ENCODE results near the gene TNFRSF19.

TNFRSF19 gene

DNA sequence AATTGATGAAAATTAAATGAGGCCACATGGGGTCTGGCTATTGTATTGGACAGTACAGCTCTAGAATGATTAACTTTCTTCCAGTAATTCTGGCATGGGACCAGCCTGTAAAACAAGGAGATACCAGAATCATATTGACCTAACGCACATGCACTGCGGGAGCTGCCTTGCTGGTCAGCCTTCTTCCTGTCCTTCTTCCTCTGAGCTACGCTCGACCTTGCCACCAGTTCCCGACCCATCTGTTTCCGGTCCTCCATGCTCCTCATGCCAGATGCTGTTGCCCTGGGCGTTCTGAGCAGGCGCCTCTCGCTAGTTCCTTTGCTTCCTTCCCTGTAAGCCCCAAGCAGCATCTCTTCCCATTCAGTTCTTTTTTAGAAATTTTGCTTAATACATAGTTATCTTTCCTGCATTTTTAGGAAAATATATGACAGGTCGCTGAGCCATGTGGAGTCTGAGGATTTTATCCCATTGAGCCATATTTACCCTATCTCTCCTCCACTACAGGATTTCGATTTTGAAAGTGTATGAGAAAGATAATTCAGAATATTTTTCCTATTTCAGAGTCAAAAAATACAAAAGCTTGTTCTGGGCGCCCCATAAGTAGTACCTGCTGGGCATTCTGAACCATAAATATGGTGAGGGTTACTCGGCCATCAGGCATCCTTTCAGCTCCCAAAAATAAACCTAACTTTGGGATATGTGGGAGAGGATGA, 38.6 kb downstream of the TNFRSF19 start:
- peak; percentile 21 for DNase-seq

DNA sequence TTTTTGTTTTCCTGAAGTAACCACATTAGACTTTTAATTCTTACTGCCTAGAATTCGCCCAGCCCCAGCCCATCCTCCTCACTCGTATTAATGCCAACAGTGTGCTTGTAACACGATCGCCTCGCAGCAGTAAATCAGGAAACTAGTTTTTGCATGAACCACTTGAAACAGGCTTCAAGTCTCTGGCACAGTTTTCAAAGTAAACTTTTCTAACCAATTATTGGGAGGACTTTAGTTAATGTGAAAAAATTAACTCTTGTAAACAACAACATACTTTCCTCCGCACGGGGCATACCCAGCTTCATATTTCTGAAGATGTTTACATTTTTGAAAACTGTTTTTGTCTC, 39.2 kb downstream of the TNFRSF19 start:
- peak; percentile 3 for DNase-seq

DNA sequence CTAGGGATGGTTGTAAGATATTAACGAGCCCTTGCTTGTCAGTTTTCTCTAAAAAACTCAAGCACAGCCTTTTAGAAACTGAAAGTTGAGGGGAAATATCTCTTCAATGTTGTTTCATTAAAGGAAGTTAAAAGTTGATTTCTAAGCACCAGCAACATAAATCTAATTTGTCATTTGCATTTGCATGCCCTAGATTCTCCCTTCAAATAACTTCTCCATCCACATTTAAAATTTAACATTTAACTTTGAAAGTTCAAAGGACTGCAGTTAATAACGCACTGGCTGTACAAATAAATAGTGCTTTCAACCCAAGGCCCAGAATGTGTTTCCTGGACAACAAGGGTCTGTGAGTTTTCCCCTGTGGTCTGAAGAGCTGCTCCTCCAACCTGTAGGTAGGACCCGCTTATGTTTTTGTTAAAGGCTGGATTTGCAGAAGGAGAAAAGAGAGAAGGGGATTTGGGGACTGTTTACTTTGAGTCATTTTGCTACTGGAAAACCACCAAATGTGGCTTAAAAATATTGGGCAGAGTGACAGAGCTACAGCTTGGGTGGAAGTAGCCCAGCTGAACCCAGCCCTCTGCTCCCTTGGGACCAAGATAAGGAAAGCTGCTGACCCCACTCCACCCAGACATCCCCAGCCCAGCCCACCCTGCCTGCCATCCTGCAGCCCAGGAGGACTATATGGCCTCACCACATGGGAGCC, 39.8 kb downstream of the TNFRSF19 start:
- DNase-seq = peak; percentile 30

GRCh38 chr13:23610966-23611491, 40.8 kb downstream of the TNFRSF19 start:
- DNase-seq = peak; percentile 14

- no peak for DNase-seq
These were observed 42.0 kb downstream of the TNFRSF19 start for GRCh38 chr13:23612182-23612581.

GRCh38 chr13:23612731-23613130, 42.5 kb downstream of the TNFRSF19 start:
- no peak for DNase-seq

DNA sequence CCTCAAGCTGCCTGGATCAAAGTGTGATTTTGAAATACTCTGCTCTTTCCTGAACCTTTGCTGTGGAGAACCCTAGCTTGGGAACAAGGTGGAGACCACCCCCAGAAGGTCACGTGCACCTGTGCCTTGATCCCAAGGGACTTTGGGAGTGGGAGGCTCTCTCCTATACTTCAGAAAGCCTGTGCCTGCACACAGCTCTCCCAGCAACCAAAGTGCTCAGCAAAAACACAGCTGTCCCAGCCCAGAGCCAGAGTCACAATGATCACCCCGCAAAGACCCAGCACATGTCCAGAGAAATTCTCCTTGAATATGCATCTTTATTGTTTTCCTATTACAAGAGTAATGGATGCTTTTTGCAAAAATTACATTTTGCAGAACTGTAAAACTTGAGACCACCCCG, 43.4 kb downstream of the TNFRSF19 start:
- DNase-seq = no peak

DNA sequence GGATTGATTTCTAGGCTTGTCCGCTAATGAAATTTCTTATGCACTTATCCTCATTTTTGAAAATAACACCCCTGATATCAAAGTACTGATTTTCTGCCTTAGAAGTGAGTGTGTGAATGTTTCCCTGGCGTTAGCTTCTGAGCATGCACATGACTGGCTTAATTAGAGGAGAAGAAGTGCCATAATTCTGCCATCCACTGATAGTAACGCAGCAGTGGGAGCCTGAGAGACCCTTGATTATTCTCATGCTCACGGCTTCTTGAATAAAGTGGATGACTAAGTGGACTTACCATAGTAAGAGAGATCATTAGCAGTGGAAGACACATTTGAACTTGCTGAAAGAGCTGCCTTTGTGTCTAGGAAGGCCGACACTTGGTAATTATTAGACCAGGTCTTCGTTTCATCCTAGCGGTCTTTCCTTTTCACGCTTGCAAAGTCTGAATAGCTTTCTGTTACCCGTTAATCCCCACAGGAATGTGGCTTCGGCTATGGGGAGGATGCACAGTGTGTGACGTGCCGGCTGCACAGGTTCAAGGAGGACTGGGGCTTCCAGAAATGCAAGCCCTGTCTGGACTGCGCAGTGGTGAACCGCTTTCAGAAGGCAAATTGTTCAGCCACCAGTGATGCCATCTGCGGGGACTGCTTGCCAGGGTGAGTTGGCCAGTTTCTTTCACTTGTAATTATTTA, 45.3 kb downstream of the TNFRSF19 start:
- DNase-seq = no peak

DNA sequence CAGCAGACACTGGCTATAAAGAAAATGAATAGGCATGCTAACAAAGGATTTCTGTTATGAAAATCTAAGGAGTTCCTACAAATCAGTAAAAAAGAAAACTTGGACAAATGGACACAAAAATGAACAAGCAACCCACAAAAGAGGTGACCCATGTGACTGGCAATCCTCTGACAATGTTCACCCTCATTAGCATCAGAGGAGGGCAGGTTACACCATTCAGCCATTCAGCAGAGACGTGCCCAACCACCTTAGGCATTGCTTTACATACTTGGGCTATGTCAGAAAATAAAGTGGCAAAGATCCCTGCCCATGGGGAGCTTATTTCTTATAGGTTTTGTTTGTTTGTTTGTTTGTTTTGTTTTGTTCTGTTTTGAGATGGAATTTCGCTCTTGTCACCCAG, 46.0 kb downstream of the TNFRSF19 start:
- no peak for DNase-seq

DNA sequence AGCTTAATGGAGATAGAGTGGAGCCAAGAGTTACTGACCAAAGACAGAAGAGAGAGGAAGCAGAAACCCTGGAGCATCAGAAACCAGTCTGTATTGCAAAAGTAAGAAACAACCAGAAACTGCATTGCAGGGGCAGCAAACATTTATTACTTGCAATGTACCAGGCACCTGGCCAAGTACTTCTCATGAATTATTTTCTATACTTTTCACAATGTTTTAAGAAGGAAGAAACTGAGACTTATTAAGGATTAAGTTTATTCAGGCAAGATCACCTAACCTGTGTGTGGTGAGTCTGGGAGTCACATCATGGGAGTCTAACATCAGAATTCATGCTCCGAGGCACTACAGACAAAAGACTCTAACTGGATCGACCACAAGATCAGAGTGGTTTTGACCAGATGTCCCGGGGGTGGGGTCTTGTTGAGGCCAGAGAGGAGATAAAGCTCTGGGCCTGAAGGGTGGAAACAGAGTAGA, 47.4 kb downstream of the TNFRSF19 start:
- DNase-seq = no peak

DNA sequence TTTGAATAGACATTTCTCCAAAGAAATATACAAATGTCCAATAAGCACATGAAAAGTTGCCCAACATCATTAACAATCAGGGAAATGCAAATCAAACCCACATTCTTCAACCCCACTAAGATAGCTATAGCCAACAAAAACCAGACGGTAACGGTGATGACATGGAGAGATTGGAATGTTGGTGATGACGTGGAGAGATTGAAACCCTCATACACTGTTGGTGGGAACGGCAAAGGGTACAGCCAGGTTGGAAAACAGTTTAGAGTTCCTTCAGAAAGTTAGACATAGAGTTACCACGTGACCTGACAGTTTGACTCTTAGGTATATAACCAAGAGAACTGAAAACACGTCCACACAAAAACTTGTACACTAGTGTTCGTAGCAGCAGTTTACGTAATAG, 48.1 kb downstream of the TNFRSF19 start:
- no peak for DNase-seq

DNA sequence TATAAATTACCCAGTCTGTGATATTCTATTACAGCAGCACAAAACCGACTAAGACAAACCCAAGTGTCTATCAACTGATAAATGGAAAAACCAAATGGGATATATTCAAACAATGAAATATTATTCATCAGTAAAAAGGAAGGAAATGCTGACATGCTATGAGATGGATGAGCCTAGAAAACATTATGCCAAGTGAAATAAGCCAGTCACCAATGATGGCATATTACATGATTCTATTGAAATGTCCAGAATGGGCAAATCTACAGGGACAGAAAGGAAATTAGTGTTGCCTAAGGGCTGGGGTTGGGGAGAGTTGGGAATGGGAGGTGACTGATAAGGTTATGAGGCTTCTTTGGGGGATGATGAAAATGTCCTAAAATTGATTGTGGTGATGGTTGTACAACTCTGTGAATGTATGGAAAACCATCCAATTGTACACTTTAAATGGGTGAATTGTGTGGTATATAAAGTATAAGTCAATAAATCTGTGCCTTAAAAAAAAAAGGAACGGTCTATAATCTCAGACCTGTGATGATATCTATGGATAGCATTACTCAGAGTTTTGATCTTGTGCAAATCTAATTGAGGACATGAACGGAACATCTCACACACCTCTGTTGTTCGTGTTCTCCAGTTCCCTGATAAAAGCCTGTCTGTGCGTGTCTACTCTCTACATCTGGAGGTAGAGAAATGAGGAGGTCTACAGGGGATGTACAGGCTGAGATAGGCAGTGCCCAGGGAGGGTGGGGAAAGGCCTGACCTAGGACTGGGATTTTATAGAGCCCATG, 49.0 kb downstream of the TNFRSF19 start:
- no peak for DNase-seq

GRCh38 chr13:23620211-23620610, 50.0 kb downstream of the TNFRSF19 start:
- DNase-seq = no peak

DNA sequence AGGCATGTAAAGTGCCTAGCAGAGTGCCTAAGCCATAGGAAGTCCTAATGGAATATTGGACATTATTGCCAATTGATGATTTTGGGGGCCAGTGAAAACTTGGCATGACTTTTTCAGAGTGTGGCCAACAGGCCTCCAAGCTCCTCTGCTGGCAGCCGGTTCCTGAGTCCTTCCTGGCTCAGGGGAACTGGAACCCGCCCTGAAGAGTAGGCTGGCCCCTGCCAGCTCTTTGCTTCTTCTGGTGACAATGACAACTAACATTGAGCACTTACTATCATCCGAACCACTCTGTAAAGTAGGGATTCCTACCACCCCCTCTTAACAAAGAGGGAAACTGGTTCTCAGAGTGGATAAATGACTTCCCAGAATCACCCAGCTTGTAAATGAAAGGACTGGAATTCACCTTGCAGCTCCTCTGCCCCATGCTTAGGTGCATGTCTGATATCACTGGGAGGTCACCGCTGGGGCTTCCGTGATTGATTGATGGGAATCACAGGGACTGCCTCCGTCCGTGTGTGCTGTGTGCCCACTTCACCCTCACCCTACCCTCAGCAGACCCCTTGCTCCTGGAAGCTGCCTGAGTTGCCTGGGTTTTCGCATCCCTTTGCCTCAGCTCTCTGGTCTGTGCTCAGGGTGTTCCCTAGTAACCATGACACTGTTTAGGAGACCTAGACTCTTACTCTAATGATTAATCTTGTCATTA, 50.6 kb downstream of the TNFRSF19 start:
- DNase-seq = no peak

GRCh38 chr13:23621316-23621645, 51.1 kb downstream of the TNFRSF19 start:
- peak; percentile 37 for DNase-seq

DNA sequence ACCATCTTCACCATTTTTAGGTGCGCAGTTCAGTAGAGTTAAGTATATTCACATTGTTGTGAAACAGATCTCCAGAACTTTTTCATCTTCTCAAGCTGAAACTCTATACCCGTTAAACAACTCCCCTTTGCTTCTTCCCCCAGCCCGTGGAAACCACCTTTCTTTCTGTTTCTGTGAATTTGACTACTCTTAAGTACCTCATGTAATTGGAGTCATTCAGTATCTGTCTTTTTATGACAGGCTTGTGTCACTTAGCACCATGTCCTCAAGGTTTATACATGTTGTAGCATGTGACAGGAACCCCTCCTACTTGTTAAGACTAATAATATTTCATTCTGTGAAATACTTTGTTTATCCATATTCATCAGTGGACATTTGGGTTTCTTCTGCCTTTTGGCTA, 52.8 kb downstream of the TNFRSF19 start:
- DNase-seq = no peak

DNA sequence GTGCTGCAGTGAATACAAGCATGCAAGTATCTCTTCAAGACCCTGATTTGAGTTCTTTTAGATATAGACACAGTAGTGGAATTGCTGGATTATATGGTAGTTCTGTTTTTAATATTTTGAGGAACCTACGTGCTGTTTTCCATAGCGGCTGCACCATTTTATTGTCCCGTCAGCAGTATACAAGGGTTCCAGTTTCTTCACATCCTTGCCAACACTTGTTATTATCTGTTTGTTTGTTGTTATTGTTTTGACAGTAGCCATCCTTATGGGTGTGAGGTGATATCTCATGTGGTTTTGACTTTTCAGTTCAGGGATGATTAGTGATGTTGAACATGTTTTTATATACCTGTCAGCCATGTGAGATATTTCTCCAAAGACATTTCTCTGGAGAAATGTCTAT, 53.2 kb downstream of the TNFRSF19 start:
- no peak for DNase-seq

- no peak for DNase-seq
These were observed 56.5 kb downstream of the TNFRSF19 start for GRCh38 chr13:23626700-23627099.

- no peak for DNase-seq
These were observed 57.2 kb downstream of the TNFRSF19 start for GRCh38 chr13:23627410-23627809.

DNA sequence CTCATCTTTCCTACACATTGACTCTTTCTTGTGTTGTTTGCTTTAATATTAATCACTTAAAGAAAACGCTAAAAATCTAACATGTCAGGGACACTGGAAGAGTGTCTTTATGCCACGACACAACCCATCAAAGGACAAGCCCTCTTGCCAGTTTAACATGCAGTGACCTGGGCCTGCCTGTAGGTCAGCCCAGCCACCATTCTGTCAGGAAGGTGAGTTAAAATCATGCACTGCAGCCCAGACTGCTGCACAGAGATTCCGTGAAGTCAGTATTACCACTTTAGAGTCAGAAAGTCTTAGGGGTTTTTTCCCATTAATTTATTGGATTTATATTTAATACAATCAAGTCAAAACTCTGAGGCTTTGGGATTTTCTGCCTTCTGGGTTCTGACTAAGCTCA, 58.0 kb downstream of the TNFRSF19 start:
- DNase-seq = no peak

DNA sequence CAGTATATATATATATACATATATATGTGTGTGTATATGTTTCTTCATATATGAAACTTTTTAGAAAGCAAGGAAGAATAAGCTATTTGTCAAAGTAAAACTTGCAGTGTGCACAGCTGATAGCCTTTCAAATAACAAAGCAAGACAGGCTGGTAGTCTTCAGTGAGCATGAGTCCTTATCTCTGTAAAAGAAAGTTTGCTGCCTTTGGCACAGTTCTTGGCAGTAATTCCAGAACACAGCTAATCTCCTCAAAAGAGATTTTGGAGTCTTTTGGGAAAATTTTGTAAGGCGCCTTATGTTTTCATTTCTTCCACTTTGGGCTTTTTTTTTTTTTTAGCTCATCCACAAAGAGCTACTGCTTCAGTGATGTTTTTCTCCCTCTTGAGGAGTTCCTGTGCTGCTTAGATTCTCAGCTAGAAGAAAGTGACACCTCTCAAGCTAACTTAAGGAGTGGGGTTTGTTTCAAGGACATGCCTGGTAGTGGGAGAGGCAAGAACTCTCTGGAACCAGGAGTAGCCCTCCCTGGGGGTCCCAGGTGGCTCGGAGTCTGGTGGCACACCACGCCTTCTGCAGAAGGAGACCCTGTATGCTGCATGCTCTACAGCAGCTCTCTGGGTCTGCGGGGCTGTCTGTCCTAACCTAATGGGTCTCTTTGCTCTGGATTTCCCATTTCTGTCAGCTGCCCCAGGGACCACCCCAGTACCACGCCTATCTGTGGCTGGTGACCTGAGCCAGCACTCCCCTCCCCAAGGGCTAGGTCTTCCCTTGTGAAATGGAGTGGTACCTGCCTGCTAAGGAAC, 58.8 kb downstream of the TNFRSF19 start:
- DNase-seq = no peak

Measured in suppressor macrophage treated with lipopolysaccharide for 4 hours (primary cell).